ENCODE measurements around the gene MAP3K5. TPM values are rescaled to one million over a fixed set of nuclear protein-coding genes. Genes with fewer than 3 reads are reported as not detected.
A peak's percentile ranks its signal among the peaks of the same experiment; 100 is the strongest.

MAP3K5 gene, protein sequence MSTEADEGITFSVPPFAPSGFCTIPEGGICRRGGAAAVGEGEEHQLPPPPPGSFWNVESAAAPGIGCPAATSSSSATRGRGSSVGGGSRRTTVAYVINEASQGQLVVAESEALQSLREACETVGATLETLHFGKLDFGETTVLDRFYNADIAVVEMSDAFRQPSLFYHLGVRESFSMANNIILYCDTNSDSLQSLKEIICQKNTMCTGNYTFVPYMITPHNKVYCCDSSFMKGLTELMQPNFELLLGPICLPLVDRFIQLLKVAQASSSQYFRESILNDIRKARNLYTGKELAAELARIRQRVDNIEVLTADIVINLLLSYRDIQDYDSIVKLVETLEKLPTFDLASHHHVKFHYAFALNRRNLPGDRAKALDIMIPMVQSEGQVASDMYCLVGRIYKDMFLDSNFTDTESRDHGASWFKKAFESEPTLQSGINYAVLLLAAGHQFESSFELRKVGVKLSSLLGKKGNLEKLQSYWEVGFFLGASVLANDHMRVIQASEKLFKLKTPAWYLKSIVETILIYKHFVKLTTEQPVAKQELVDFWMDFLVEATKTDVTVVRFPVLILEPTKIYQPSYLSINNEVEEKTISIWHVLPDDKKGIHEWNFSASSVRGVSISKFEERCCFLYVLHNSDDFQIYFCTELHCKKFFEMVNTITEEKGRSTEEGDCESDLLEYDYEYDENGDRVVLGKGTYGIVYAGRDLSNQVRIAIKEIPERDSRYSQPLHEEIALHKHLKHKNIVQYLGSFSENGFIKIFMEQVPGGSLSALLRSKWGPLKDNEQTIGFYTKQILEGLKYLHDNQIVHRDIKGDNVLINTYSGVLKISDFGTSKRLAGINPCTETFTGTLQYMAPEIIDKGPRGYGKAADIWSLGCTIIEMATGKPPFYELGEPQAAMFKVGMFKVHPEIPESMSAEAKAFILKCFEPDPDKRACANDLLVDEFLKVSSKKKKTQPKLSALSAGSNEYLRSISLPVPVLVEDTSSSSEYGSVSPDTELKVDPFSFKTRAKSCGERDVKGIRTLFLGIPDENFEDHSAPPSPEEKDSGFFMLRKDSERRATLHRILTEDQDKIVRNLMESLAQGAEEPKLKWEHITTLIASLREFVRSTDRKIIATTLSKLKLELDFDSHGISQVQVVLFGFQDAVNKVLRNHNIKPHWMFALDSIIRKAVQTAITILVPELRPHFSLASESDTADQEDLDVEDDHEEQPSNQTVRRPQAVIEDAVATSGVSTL (N-terminal part only)
- total RNA-seq = 10 to 100 TPM; 16.2 to 52.7 (median 34.8) TPM

- TF ChIP-seq POLR2AphosphoS5 (IDR thresholded peaks at IDR 0.05) (peak; percentile 11 to 71 (median 70)), EP300 (IDR thresholded peaks at IDR 0.05; ENCODE audit: low read depth) (no peak), POLR2A (IDR thresholded peaks at IDR 0.05) (peak; percentile 71), CTCF (IDR thresholded peaks at IDR 0.05) (peak; percentile 67 to 83 (median 78))
- Histone ChIP-seq H3K27me3 (no peaks in the 10 kb centered on the region), H3K27ac (peak within 1 kb of the TSS; percentile 95 to 99 (median 97)), H3K36me3 (no peaks in the 10 kb centered on the region), H3K4me3 (peak within 1 kb of the TSS; percentile 75 to 96 (median 86)), H3K9me3 (no peaks in the 10 kb centered on the region), H3K4me1 (peaks cover 0 to 42% (median 22%) of the 10 kb centered on the region in 4 donors)
- in situ Hi-C loops (cut with MboI; ENCODE audit: low pct_ligation_motif_present in 1 of 4, low pct_unique_long_range_greater_than_20kb in 1 of 4, low sequenced_read_pairs in 3 of 4) = loop anchor here (5.0 to 25.0 kb wide), 4 partner anchors 145 to 505 kb away; partner anchors contain the start of gene BCLAF1 (in 1 of the 4)
- WGBS, 2 donors (ENCODE audit: low coverage in 1 of 2) = 0% methylated on average over 74 of the region's 89 CpGs; no CpG with 5 or more reads in 1 of the 2 donors
- intact Hi-C loops (cut with DNase I; ENCODE audit: low total_unique reads) = loop anchor here (1.0 to 2.0 kb wide), 2 partner anchors 148 to 206 kb away; no protein-coding TSS in a partner anchor
- peak; percentile 96 for DNase-seq
Measured at GRCh38 chr6:136792410-136793262, at the start of gene MAP3K5. Gene MAP3K5, minus strand, starts transcription at chr6:136792477. Its CDS starts 320 bp downstream, at chr6:136792157.

DNA sequence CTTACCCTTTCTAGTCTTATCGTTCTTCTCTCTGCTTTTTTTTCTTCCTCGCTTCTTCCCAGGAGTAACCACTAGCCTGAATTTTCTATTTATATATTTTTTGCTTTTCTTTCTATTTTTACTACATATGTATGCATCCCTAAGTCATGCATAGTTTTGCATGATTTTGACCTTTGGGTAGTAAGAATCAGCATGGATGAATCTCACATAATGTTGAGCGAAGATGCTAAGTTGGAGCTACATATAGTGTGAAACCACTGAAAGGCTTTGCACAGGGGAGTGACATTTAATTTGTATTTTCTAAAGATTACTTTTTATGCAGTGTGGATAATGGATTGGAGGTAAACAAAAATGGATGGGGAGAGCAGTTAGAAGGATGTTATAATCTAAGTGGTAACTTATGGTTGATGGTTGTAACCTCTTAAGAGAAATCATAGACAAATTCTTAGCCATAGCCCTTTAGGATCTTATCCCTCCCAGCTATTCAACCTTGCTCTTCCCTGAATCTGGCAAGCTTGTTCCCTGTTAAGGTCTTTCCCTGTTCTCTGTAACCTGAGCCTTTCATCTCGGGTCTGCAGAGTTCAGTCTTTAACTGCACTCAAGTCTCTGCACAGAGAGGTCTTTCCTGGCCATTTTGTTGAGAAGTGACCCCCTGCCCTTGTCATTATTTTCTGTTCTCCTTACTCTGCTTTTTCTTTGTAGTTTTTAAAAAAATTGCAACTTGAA is 48.2 kb upstream of the MAP3K5 start:
- TF ChIP-seq POLR2A (IDR thresholded peaks at IDR 0.05) (no peak), CTCF (IDR thresholded peaks at IDR 0.05) (no peak), POLR2AphosphoS5 (IDR thresholded peaks at IDR 0.05) (no peak), EP300 (IDR thresholded peaks at IDR 0.05; ENCODE audit: low read depth) (no peak)
- H3K9me3 ChIP-seq = no peaks in the 10 kb centered on the region
- in situ Hi-C loops (cut with MboI; ENCODE audit: low pct_ligation_motif_present in 1 of 4, low pct_unique_long_range_greater_than_20kb in 1 of 4, low sequenced_read_pairs in 3 of 4) = loop anchor here in 1 of 4 donors (25.0 kb wide), 1 partner anchor 472 kb away; no protein-coding TSS in a partner anchor
- no peaks in the 10 kb centered on the region for H3K36me3 ChIP-seq
- no peaks in the 10 kb centered on the region for H3K27me3 ChIP-seq
- 92 to 96% methylated on average over 4 of the region's 4 CpGs for WGBS, 2 donors (ENCODE audit: low coverage in 1 of 2)
- intact Hi-C loops (cut with DNase I; ENCODE audit: low total_unique reads) = no loop called here
- no peak overlapping the region for H3K4me3 ChIP-seq
- no peaks in the 10 kb centered on the region for H3K4me1 ChIP-seq
- DNase-seq = no peak
- no peak overlapping the region for H3K27ac ChIP-seq

GRCh38 chr6:136831873-136832562 is 39.7 kb upstream of the MAP3K5 start:
- Histone ChIP-seq H3K36me3 (peaks cover 0 to 29% (median 4%) of the 10 kb centered on the region in 4 donors), H3K9me3 (peaks cover 12% of the 10 kb centered on the region in 2 donors), H3K4me3 (no peak overlapping the region), H3K27ac (no peak overlapping the region), H3K27me3 (no peaks in the 10 kb centered on the region), H3K4me1 (no peaks in the 10 kb centered on the region)
- TF ChIP-seq POLR2A (IDR thresholded peaks at IDR 0.05) = no peak
- TF ChIP-seq EP300 (IDR thresholded peaks at IDR 0.05; ENCODE audit: low read depth) = no peak
- TF ChIP-seq POLR2AphosphoS5 (IDR thresholded peaks at IDR 0.05) = no peak
- no peak for TF ChIP-seq CTCF (IDR thresholded peaks at IDR 0.05)
- intact Hi-C loops (cut with DNase I; ENCODE audit: low total_unique reads) = no loop called here
- no peak for DNase-seq
- in situ Hi-C loops (cut with MboI; ENCODE audit: low pct_ligation_motif_present in 1 of 4, low pct_unique_long_range_greater_than_20kb in 1 of 4, low sequenced_read_pairs in 3 of 4) = loop anchor here in 1 of 4 donors (25.0 kb wide), 1 partner anchor 480 kb away; no protein-coding TSS in a partner anchor
- 100% methylated on average over 1 of the region's 1 CpG for WGBS, 2 donors (ENCODE audit: low coverage in 1 of 2)
